Brain microvascular endothelial cell (primary cell): Measurements from ENCODE around the gene ZCCHC4.
A peak's percentile ranks its signal among the peaks of the same experiment; 100 is the strongest.

Source experiments
- DNase-seq: peaks from one replicate; pipeline ENCODE4 v3.0.0-alpha.2; 2020
- H3K27ac ChIP-seq: fragments of 250-450 bp; sonication (Bioruptor Pico); 2 replicates; pipeline ENCODE4 v1.5.1; 2020; ENCODE audit warnings: mild to moderate bottlenecking, moderate library complexity
- H3K27me3 ChIP-seq: fragments of 250-450 bp; sonication (Bioruptor Pico); replicated peaks from 2 replicates; pipeline ENCODE4 v1.5.1; 2020; ENCODE audit warnings: mild to moderate bottlenecking
- H3K36me3 ChIP-seq: fragments of 250-450 bp; sonication (Bioruptor Pico); replicated peaks from 2 replicates; pipeline ENCODE4 v1.5.1; 2020; ENCODE audit warnings: mild to moderate bottlenecking
- H3K4me3 ChIP-seq: 2 replicates; pipeline ENCODE4 v1.5.1; 2011; ENCODE audit warnings: low read depth, mild to moderate bottlenecking, control low read depth, low read length, moderate library complexity
- CTCF ChIP-seq: IDR thresholded peaks from 2 replicates; pipeline ENCODE4 v1.5.1; 2011; ENCODE audit warnings: low read depth, mild to moderate bottlenecking, moderate library complexity, low read length, control low read depth, inconsistent platforms; ENCODE audit errors: missing control alignments
- in situ Hi-C: cut with HindIII; loops from 2 replicates; pipeline ENCODE4 v1.10.0; 2017; ENCODE audit warnings: low sequenced_read_pairs, low pct_ligation_motif_present

The ZCCHC4 gene

GRCh38 chr4:25358515-25359275 lies 46.1 kb downstream of the ZCCHC4 start:
- no peak for DNase-seq
- no peak overlapping the region for H3K27ac ChIP-seq

GRCh38 chr4:25361253-25361652 lies 48.7 kb downstream of the ZCCHC4 start:
- in situ Hi-C loops, result no loop called here
- Histone ChIP-seq H3K36me3 (no peaks in the 10 kb centered on the region), H3K27me3 (no peaks in the 10 kb centered on the region), H3K4me3 (no peak overlapping the region), H3K27ac (no peak overlapping the region)
- TF ChIP-seq CTCF, result no peak
- DNase-seq, result no peak

More at GRCh38 chr4:25358515-25359275, 46.1 kb downstream of the ZCCHC4 start:
- H3K4me3 ChIP-seq, result no peak overlapping the region
- in situ Hi-C loops, result no loop called here
- TF ChIP-seq CTCF, result no peak
- H3K36me3 ChIP-seq, result no peaks in the 10 kb centered on the region
- H3K27me3 ChIP-seq, result no peaks in the 10 kb centered on the region

- no peak overlapping the region for H3K4me3 ChIP-seq
- in situ Hi-C loops, result no loop called here
- DNase-seq, result no peak
- H3K27me3 ChIP-seq, result no peaks in the 10 kb centered on the region
- H3K27ac ChIP-seq, result no peak overlapping the region
- peak; percentile 57 for TF ChIP-seq CTCF
- H3K36me3 ChIP-seq, result peaks cover 3% of the 10 kb centered on the region
Measured at GRCh38 chr4:25367004-25367621, 54.5 kb downstream of the ZCCHC4 start.

- Histone ChIP-seq H3K4me3 (no peak overlapping the region), H3K36me3 (peaks cover 3% of the 10 kb centered on the region), H3K27me3 (no peaks in the 10 kb centered on the region), H3K27ac (no peak overlapping the region)
- DNase-seq, result no peak
- no peak for TF ChIP-seq CTCF
- in situ Hi-C loops, result no loop called here
Measured at GRCh38 chr4:25367877-25368276, 55.3 kb downstream of the ZCCHC4 start.

GRCh38 chr4:25368315-25368714 lies 55.7 kb downstream of the ZCCHC4 start:
- DNase-seq, result no peak
- in situ Hi-C loops, result no loop called here
- no peaks in the 10 kb centered on the region for H3K27me3 ChIP-seq

More at GRCh38 chr4:25368315-25368714, 55.7 kb downstream of the ZCCHC4 start:
- no peak for TF ChIP-seq CTCF
- Histone ChIP-seq H3K4me3 (no peak overlapping the region), H3K36me3 (peaks cover 3% of the 10 kb centered on the region), H3K27ac (no peak overlapping the region)
